Caco-2 (cell line): ENCODE data around the gene USF2. TPM values are rescaled to one million over a fixed set of nuclear protein-coding genes. Genes with fewer than 3 reads are reported as not detected.

Experiments used
- BruUV-seq: library from RNA; stranded (reverse); fragments of 400-500 nt; replicated peaks from 2 replicates; lab custom pipeline; 2021; lab: Mats Ljungman, UMichigan
- CTCF ChIA-PET: fragments of 300-600 bp; sonication (Branson Sonifier 250); formaldehyde crosslinking; loops from one replicate; lab custom pipeline; 2022; ENCODE audit warnings: antibody characterized with exemption; lab: Charles Lee
- POLR2A ChIA-PET: fragments of 300-600 bp; sonication (Branson Sonifier 250); formaldehyde crosslinking; loops from one replicate; lab custom pipeline; 2022; ENCODE audit warnings: antibody characterized with exemption; lab: Charles Lee
- DNase-seq, 2 experiments: peaks; one replicate each; pipeline versions ENCODE4 v3.0.0 to v3.0.0-alpha.2; 2020 to 2022
- H3K27me3 ChIP-seq: replicated peaks from 2 replicates; pipeline ENCODE4 v1.6.0; 2011; ENCODE audit warnings: low read length; ENCODE audit not compliant: control insufficient read depth, insufficient read depth
- H3K36me3 ChIP-seq: 2 replicates; pipeline ENCODE4 v1.5.1; 2011; ENCODE audit warnings: low read length; ENCODE audit not compliant: control insufficient read depth, insufficient read depth
- H3K4me1 ChIP-seq: fragments of 250-450 bp; sonication (Bioruptor Pico); 2 replicates; pipeline ENCODE4 v1.5.1; 2020; ENCODE audit warnings: mild to moderate bottlenecking
- H3K4me3 ChIP-seq: 2 replicates; pipeline ENCODE4 v1.5.1; 2011; ENCODE audit warnings: low read depth, mild to moderate bottlenecking, control low read depth, low read length
- H3K9me3 ChIP-seq: fragments of 250-450 bp; sonication (Bioruptor Pico); 2 replicates; pipeline ENCODE4 v1.5.1; 2020; ENCODE audit warnings: mild to moderate bottlenecking, moderate library complexity
- H3K27ac Mint-ChIP-seq: one replicate; pipeline ENCODE4 v1.8.0; 2022; ENCODE audit warnings: mixed read lengths; ENCODE audit not compliant: unreplicated experiment
- H3K27me3 Mint-ChIP-seq: one replicate; pipeline ENCODE4 v1.8.0; 2022; ENCODE audit warnings: mixed read lengths; ENCODE audit not compliant: insufficient read depth, unreplicated experiment
- H3K36me3 Mint-ChIP-seq: one replicate; pipeline ENCODE4 v1.8.0; 2022; ENCODE audit warnings: mild to moderate bottlenecking, mixed read lengths; ENCODE audit not compliant: insufficient read depth, unreplicated experiment
- H3K4me1 Mint-ChIP-seq: one replicate; pipeline ENCODE4 v1.8.0; 2022; ENCODE audit warnings: low read depth, mixed read lengths; ENCODE audit not compliant: unreplicated experiment
- H3K4me3 Mint-ChIP-seq: one replicate; pipeline ENCODE4 v1.8.0; 2022; ENCODE audit warnings: mild to moderate bottlenecking, moderate library complexity, mixed read lengths; ENCODE audit not compliant: unreplicated experiment
- H3K9me3 Mint-ChIP-seq: one replicate; pipeline ENCODE4 v1.8.0; 2022; ENCODE audit warnings: mixed read lengths; ENCODE audit not compliant: unreplicated experiment
- intact Hi-C: fragments of 100-400 bp; cut with micrococcal nuclease; formaldehyde crosslinking; loops from one replicate; pipeline ENCODE4 v1.10.0; 2022; ENCODE audit not compliant: unreplicated experiment
- total RNA-seq: library from RNA; stranded (reverse); gene quantifications from 2 replicates; pipeline ENCODE4 v1.2.3, GENCODE V29; 2022
- TF ChIP-seq, protein P1 (sequence below), 2 experiments: fragments of 200-600 bp in 1 of 2; IDR thresholded peaks; 1 replicate in 1 of 2; 2 replicates in 1 of 2; pipeline versions ENCODE4 v1.5.1 to v1.8.0; 2011 to 2022; ENCODE audit warnings: antibody characterized with exemption in 1 of 2, control low read depth in 1 of 2, inconsistent platforms in 1 of 2, low read depth in 1 of 2, low read length in 1 of 2, mild to moderate bottlenecking in 1 of 2, moderate library complexity in 1 of 2; ENCODE audit not compliant: insufficient read depth in 1 of 2, severe bottlenecking in 1 of 2, unreplicated experiment in 1 of 2

USF2 gene
- total RNA-seq, 1 experiment from 2014 or later, result 105 TPM

- CTCF ChIA-PET, result interaction anchor here (1.3 kb wide), 1 partner anchor 12 kb away, joined by 3 read pairs; no protein-coding TSS in a partner anchor
- H3K27ac Mint-ChIP-seq, result no peak overlapping the region
- no TSS peak for BruUV-seq
Measured at GRCh38 chr19:35257113-35257461, 11.7 kb upstream of the USF2 start.

GRCh38 chr19:35260694-35261304, 8.0 kb upstream of the USF2 start:
- Histone ChIP-seq H3K4me1 (no peaks in the 10 kb centered on the region), H3K4me3 (no peak overlapping the region), H3K9me3 (no peaks in the 10 kb centered on the region), H3K36me3 (peaks cover 10% of the 10 kb centered on the region), H3K27me3 (no peaks in the 10 kb centered on the region)
- DNase-seq, result peak in 1 of 2 experiments; percentile 24
- Mint-ChIP-seq H3K36me3 (peaks cover 93% of the 10 kb centered on the region), H3K4me1 (no peaks in the 10 kb centered on the region), H3K9me3 (no peaks in the 10 kb centered on the region), H3K27me3 (no peaks in the 10 kb centered on the region), H3K4me3 (no peak overlapping the region), H3K27ac (peak overlapping the region; percentile 51)
- TF ChIP-seq, protein P1, sequence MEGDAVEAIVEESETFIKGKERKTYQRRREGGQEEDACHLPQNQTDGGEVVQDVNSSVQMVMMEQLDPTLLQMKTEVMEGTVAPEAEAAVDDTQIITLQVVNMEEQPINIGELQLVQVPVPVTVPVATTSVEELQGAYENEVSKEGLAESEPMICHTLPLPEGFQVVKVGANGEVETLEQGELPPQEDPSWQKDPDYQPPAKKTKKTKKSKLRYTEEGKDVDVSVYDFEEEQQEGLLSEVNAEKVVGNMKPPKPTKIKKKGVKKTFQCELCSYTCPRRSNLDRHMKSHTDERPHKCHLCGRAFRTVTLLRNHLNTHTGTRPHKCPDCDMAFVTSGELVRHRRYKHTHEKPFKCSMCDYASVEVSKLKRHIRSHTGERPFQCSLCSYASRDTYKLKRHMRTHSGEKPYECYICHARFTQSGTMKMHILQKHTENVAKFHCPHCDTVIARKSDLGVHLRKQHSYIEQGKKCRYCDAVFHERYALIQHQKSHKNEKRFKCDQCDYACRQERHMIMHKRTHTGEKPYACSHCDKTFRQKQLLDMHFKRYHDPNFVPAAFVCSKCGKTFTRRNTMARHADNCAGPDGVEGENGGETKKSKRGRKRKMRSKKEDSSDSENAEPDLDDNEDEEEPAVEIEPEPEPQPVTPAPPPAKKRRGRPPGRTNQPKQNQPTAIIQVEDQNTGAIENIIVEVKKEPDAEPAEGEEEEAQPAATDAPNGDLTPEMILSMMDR (IDR thresholded peaks at IDR 0.05; ENCODE audit: insufficient read depth in 1 of 2, low read depth in 1 of 2, low read length in 1 of 2, severe bottlenecking in 1 of 2, unreplicated experiment in 1 of 2), result no peak
- intact Hi-C loops, result no loop called here
- CTCF ChIA-PET, result no interaction called here
- BruUV-seq, result no TSS peak
- POLR2A ChIA-PET, result no interaction called here

More at GRCh38 chr19:35257113-35257461, 11.7 kb upstream of the USF2 start:
- Histone ChIP-seq H3K4me3 (no peak overlapping the region), H3K4me1 (no peaks in the 10 kb centered on the region), H3K36me3 (peaks cover 12% of the 10 kb centered on the region), H3K9me3 (no peaks in the 10 kb centered on the region), H3K27me3 (no peaks in the 10 kb centered on the region)
- H3K4me1 Mint-ChIP-seq, result no peaks in the 10 kb centered on the region
- POLR2A ChIA-PET, result interaction anchor here (0.6 kb wide), 2 partner anchors 238 to 743 kb away, joined by 3 to 5 read pairs; no protein-coding TSS in a partner anchor
- H3K36me3 Mint-ChIP-seq, result peaks cover 91% of the 10 kb centered on the region
- intact Hi-C loops, result no loop called here
- H3K27me3 Mint-ChIP-seq, result no peaks in the 10 kb centered on the region
- H3K9me3 Mint-ChIP-seq, result no peaks in the 10 kb centered on the region
- DNase-seq, result no peak
- TF ChIP-seq, protein P1 (IDR thresholded peaks at IDR 0.05; ENCODE audit: insufficient read depth in 1 of 2, low read depth in 1 of 2, low read length in 1 of 2, severe bottlenecking in 1 of 2, unreplicated experiment in 1 of 2), result no peak
- no peak overlapping the region for H3K4me3 Mint-ChIP-seq

GRCh38 chr19:35261356-35262100, 7.2 kb upstream of the USF2 start:
- no TSS peak for BruUV-seq
- no peaks in the 10 kb centered on the region for H3K9me3 Mint-ChIP-seq
- ChIA-PET CTCF (no interaction called here), POLR2A (no interaction called here)
- H3K9me3 ChIP-seq, result no peaks in the 10 kb centered on the region
- H3K4me1 ChIP-seq, result no peaks in the 10 kb centered on the region
- TF ChIP-seq, protein P1 (IDR thresholded peaks at IDR 0.05; ENCODE audit: insufficient read depth in 1 of 2, low read depth in 1 of 2, low read length in 1 of 2, severe bottlenecking in 1 of 2, unreplicated experiment in 1 of 2), result no peak
- DNase-seq, result peak in 1 of 2 experiments; percentile 26
- H3K4me1 Mint-ChIP-seq, result no peaks in the 10 kb centered on the region
- H3K36me3 Mint-ChIP-seq, result peaks cover 93% of the 10 kb centered on the region
- H3K27ac Mint-ChIP-seq, result peak overlapping the region; percentile 83
- intact Hi-C loops, result no loop called here
- H3K36me3 ChIP-seq, result peaks cover 13% of the 10 kb centered on the region
- H3K27me3 Mint-ChIP-seq, result no peaks in the 10 kb centered on the region
- no peak overlapping the region for H3K4me3 ChIP-seq
- no peaks in the 10 kb centered on the region for H3K27me3 ChIP-seq
- no peak overlapping the region for H3K4me3 Mint-ChIP-seq
